NCI-H2081 treated with DMSO at 0.1 percent for 48 hours (cell line): ENCODE measurements around the gene UBAP2.
"Not testable (repeated sequence)": the region's sequence is repeated elsewhere in the genome, so short reads cannot be mapped to it uniquely, and the experiment has no call there.

ENCODE experiments used
- DNase-seq: peaks from one replicate; lab custom pipeline; 2025; lab: John Stamatoyannopoulos, UW

The UBAP2 gene

DNA sequence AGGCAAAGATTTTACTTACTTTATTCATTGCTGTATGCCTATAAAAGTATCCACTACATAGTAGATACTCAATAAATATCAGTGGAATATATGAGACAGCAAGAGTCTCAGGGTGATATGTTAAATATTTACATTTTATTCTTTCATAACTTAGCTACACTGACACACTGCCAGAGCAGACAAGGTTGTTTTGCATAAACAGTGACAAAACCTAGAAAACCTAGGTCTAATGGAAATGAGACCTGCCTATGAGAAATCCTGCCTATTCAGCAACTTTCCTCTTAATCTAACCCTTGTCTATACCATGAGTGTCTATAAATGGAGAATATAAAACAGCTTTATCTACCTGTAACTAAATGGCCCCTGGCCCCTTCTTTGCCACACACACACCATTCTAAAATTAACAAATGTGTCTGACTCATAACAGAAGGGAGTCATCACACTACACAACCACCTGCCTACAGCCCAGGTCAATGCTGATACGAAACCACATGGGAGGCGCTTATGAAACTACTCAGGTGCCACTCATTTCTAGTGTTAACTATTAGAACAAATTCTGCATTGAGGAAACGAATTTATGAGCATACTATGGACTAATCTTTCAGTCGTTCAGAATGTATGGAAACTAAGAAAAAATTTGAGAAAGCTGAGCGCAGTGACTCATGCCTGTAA lies 60.3 kb downstream of the UBAP2 start:
- no peak for DNase-seq

DNA sequence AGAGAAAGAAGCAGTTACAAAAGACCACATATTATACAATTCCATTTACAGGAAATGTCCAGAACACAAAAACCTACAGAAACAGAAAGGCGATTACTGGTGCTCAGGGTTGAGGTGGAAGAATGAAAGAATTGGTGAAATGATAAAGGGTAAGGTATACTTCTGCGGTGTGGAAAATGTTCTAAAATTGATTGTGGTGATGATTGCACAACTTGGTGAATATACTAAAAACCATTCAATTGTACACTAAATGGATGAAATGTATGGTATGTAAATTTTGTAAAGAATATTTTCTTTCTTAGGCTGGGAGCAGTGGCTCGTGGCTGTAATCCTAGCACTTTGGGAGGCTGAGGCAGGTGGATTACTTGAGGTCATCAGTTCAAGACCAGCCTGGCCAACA lies 72.3 kb downstream of the UBAP2 start:
- no peak for DNase-seq

DNA sequence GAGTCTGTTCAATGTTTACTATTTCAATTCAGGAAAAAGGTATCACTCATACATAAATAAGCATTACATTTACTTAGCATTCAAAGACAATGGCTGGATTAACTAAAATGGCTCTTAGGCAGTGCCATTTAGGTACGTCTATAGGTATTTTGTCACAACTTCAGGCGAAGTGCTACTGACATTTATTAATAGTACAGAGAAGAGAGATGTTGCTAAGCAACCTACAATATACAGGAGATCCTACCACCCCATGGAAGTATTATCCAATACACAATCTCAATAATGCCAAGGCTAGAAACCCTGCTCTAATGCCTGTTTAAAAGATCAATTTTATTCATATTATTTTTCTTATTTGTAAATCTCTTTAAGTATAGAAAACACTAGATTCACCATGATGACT lies 76.0 kb downstream of the UBAP2 start:
- DNase-seq, result no peak

GRCh38 chr9:33964086-33964768 lies 84.5 kb downstream of the UBAP2 start:
- no peak for DNase-seq

DNA sequence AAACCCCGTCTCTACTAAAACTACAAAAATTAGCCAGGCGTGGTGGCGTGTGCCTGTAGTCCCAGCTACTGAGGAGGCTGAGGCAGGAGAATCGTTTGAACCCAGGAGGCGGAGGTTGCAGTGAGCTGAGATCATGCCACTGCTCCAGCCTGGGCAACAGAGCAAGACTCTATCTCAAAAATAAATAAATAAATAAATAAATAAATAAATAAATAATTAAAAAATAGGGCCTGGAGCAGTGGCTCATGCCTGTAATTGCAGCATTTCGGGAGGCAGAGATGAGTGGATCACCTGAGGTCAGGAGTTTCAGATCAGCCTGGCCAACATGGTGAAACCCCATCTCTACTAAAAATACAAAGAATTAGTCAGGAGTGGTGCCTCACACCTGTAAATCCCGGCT lies 86.2 kb downstream of the UBAP2 start:
- not testable (repeated sequence) for DNase-seq

DNA sequence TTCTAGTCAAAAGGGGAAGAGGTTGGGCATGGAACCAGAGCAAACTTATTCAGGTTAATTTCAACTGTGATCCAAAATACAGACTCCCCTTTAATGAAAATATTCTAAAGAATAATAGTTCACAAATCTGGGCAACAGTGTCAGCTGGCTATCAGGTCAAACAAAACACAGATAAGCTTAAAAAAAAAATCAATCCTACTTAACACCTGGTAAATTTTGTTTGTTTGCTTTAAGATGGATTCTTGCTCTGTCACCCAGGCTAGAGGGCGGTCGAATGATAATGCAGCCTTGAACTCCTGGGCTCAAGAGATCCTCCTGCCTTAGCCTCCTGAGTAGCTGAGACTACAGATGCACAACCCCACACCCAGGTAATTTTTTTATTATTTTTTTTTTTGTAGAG lies 89.0 kb downstream of the UBAP2 start:
- no peak for DNase-seq

GRCh38 chr9:33956544-33956943 lies 92.1 kb downstream of the UBAP2 start:
- DNase-seq, result no peak

DNA sequence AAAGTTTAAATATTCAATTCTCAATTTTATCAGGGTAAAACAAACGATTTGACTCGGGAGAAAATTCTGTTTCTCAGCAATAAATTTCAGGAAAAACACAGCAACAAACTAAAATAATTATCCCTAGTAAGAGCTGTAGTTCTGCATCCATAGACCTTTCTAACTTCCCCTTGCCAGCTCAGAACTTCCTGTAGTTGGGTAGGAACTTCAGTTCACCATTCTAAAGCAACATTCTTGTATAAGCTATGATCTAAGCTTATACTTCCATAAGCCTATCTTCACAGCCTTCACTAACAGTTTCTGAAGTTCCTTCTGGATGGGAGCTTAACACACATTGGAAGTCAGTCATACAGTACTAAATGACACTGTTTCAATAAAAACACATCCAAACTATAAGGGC lies 96.6 kb downstream of the UBAP2 start:
- DNase-seq, result no peak

DNA sequence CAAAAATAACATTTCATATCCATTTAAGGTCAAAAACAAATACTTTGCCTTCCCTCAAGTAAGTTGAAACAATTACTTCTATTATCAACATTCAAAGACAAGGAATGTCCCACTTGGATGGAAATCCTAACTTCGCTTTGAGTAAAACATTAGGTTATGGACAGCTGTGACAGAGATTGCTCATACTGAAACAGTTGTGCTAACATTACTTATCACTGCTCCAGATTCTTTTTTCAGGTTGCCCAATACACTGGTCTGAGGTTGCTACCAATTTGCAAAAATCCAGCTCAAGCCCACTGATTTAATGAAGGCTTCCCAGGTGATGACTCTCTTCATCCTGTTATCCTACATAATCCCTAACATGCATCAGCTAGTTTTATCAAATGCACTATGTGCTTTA lies 98.3 kb downstream of the UBAP2 start:
- DNase-seq, result no peak

DNA sequence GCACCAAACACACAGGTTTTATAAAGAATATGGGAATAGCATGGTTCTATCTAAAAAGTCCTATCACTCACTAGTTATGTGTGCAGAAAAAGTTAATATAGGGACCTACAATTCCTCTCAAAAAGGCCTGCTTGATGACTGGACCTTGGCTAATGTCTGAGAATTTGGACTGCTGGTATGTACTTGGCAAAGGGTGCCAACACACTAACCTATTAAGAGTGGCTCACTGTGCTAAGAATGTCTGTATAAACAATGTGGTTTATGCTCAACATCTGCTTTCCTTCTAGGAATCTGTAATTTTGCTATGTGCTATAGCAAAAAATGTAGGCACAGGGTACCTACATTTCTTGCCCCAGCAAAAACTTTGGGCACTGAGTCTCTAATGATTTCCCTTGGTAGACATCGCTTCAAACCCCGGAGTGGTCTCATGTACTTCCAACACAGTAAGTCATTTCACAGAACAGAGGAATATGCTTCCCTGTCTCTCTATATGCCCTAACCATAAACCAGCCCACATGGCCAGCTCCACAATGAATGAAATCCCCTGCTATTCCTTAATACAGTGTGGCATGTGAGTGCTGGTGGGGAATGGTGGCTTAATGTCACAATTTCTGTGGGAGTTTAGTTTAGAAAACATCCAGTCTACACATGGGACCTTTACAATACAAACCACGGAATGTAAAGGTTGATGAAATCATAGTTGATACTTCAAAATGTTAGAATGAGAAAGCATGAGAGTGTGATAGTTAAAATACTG lies 101.7 kb downstream of the UBAP2 start:
- no peak for DNase-seq

GRCh38 chr9:33943389-33943788 lies 105.3 kb downstream of the UBAP2 start:
- no peak for DNase-seq

DNA sequence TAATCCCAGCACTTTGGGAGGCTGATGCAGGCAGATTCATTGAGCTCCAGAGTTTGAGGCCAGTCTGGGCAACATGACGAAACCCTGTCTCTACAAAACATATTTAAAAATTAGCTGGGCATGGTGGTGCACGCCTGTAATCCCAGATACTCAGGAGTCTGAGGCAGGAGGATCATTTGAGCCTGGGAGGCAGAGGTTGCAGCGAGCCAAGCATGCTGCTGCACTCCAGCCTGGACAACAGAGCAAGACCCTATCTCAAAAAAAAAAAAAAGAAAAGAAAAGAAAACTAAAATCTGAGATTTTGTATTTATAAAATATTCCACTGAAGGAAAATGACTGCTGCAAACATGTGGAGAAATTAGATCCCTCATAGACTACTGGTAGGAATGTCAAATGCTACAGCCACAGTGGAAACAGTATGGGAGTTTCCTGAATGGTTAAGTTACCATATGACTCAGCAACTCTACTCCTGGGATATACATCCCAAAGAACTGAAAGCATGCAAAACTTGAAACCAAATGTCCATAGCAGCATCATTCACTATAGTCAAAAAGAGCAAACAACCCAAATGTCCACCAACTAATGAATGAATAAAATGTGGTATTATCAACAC lies 106.1 kb downstream of the UBAP2 start:
- DNase-seq, result no peak

DNA sequence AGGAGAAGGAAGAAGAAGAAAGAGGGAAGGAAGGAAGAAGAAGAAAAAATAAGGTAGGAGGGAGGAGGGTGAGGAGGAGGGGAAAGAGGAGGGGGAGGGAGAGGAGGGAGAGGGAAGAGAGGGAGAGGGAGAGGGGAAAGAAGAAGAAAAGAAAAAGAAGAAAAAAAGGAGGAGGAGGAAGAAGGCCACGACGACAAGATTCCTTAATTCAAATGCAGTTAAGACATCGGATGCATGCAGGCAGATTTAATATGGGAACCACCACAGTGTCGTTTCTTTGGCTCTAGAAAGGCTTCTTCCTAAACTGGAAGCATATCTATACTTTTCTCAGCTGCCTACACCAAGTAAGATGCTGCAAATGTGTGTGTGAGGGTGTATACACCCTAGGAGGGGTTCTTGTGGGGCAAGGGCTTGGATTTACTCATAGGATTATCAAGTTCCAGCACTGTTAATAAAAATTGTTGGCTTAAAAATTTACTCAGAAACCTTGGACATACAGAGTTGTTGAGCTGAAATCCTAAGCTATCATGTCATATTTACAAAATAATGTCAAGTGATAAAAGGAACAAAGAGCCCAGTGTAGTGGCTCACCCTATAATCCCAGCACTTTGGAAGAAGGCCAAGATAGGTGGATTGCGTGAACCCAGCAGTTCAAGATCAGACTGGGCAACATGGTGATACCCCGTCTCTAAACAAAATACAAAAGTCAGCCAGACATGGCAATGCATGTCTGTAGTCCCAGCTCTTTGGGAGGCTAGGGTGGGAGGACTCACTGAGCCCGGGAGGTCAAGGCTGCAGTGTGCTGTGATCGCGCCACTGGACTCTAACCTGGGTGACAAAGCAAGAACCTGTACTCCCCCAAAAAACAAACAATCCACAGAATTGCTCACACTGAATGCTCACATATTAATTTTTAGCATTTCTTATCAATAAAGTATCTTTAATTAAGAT lies 108.5 kb downstream of the UBAP2 start:
- no peak for DNase-seq

GRCh38 chr9:33934188-33934878 lies 114.4 kb downstream of the UBAP2 start:
- no peak for DNase-seq

DNA sequence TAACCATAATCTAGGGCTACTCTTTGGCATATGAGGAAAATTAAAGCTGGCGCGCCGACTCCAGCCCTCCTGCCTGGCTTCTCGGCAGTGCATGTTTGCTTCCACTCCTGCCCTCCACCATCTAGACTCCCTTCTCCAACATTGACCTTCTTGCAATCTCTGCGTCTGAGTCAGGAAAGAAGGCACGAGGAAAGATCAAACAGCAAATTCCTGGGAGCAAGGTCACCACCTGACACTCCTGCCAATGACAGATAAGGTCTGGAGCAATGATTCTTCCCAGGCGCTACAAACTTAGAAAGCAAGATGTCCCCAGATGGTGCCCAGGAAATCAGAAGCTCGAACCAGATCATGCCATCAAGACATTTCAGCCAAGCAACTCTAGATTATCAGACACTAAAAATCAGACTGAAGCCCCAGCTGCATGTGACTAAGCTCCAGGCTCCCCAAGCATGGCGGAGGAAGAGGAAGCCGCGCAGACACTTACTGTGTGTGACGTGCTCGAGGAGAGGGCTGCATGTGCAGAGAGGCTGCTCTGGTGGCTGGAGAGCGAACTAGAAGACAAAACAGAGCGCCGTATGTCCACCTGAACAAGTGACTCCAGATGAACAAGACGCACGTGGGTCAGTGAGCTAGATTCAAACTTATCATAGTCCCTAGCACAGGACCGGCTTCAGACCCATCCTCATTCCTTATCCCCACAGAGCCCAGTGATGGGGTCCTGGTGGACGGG lies 116.4 kb downstream of the UBAP2 start:
- no peak for DNase-seq

GRCh38 chr9:33931326-33931725 lies 117.4 kb downstream of the UBAP2 start:
- no peak for DNase-seq

- no peak for DNase-seq
Observed at GRCh38 chr9:33927694-33928093, 121.0 kb downstream of the UBAP2 start.

GRCh38 chr9:33926746-33927485 lies 121.8 kb downstream of the UBAP2 start:
- no peak for DNase-seq

DNA sequence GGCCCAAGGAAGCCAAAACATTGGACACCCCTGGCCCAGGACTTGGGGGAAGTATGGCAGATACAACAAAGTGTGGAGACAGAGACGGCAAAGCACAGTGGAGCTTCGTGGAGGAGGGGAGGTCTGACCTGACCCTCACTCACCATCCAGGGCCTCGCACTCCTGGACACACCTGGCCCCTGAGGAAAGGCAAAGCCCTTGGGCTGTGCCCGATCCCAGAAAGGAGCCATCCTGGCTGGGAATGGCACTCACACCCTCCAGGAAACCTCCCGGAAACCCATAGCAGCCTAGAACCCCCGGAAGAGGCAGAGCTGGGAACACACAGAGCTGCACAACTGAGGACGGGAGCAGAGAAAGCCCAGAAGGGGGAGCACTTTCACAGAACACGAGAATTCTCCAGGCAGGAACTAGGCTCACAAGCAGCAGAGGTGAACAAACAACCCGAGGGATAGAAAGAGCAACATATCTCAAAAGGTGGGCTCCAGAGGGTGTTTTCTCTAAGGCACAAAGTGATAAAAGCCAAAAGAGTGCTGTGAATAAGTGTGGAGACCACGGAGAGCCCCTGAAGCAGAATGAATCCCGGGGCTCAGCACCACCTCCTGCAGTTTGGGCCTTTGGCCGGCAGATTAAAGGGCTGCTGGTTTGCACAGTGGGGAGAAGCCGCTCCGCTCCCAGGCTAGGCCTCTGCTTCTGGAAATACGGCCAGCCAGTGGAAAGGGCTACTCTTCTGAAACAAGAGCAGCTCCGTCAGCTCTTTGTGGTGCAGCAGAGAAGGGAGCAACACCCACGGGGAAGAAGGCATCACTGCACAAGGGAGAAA lies 123.5 kb downstream of the UBAP2 start:
- DNase-seq, result no peak
